DMS114 treated with DMSO at 0.1 percent for 48 hours (cell line): ENCODE results near the gene ABCC11.

Experiments used
- DNase-seq: peaks from one replicate; lab custom pipeline; 2025; ENCODE audit not compliant: unreplicated experiment; lab: John Stamatoyannopoulos, UW

The ABCC11 gene

DNA sequence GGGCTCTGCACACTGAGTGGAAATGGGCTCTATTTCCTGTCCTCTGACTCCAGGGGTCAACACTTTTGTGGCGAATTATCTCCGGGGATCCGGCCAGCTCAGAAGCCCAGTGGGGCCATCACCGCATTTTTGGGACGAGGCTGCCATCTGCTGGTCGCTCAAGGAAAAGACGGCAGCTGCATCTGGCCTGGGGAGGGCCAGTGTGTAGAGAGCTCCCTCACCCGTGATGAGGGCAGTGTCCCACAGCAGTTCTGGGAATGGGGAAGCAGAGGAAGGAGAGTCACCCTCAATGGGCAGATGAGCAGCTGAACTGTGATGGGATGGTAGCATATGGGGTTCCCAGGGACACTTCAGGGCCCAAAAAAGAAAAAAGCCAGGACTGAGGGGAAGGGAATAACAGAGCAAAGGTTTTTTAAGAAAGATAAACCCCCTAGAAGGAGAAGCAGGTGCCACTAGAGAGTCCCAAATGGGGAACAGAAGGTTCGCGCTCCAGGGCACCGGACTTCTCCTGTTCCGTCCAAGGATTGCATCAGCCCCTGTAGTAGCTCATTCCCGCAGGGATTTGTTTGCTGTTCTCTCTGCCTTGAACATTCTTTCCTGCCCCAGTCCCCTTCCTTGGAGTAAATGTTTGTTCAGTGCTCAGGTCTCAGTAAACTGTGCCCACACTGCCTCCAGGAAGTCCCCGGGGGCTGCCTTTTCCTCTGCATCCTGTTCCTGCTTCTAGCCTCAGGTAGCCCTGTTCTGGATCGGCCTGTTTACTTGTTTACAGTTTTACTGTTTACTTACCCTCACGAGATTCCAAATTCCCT, 82.2 kb downstream of the ABCC11 start:
- DNase-seq: peak; percentile 45

DNA sequence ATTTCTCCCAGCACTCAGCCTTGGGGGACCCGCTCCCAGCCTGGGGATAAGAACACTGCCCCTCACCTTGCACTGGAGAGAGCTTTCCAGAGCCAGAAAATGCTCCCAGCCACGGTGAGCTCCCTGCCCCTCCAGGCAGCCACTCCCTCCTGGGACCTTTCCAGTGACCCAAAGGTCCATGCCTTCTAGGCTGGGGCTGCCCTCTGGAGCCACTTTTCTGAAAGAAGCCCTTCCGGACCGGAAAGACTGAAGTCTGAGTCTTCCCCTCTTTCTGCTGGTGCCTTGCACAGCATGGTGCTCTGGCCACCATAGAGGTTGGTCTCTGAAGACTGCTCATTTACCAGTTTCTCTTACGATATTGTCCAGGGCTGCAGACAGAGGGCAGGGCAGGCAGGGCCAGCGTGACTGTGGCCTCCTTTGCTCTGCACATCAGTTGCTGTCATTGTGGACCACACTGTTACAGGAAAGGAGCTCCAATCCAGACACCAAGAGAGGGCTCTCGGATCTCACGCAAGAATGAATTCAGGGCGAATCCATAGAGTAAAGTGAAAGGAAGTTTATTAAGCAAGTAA, 84.4 kb downstream of the ABCC11 start:
- no peak for DNase-seq

DNA sequence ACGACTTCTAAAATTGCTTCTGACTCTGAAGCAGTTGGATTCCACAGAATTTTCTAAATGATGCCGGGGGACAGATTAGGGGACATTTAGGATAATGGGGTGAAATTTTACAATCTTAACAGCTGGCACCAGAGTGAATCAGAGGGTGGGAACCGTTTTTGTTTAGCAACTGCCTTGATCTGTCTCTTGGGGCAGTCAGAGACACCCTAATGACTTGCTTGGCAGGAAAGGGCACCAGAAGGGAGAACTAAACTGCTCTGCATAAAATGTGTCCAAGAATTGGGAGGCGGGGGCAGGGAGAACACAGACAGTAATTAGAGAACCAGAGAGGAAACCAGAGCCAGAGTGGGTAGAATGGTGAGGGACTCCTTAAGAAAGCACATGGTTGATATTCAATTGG, 85.4 kb downstream of the ABCC11 start:
- DNase-seq: no peak

DNA sequence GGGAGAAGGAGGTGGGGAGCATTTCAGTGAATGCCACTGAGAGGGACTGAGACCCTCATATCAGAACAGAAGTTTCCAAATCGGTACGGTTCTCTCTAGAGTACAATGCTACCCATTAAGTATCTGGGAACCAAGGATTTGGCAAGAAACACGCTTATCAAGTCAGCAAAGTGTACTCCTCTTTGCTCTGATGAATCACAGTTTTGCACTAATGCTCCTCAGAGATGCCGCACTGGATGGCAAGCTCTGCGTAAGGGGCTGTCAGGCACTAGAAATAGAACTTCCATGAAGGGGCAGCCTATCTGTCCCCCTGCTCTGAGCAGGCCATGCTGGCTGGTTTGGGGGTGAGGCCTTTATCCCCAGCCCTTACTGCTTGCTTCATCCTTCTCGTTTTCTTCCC, 86.8 kb downstream of the ABCC11 start:
- DNase-seq: no peak

DNA sequence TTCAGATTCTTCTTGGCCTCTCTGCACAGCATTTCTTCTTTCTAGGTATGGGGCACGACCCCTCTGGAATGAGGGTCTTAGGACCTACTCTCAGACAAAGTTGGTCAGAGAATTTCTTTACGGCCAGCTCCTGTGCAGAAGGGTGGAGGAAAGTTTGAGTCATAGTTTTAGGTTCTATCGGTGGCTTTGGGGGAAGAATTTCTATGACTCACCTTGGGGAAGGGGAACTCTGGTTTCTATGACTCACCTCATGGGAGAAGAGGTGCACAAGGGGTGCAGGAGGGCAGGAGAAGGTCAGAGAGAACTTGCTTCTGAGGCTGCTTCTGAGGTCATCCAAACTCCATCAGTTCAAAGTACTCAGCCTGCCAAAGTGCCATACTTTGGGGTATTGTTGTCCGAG, 89.0 kb downstream of the ABCC11 start:
- no peak for DNase-seq

DNA sequence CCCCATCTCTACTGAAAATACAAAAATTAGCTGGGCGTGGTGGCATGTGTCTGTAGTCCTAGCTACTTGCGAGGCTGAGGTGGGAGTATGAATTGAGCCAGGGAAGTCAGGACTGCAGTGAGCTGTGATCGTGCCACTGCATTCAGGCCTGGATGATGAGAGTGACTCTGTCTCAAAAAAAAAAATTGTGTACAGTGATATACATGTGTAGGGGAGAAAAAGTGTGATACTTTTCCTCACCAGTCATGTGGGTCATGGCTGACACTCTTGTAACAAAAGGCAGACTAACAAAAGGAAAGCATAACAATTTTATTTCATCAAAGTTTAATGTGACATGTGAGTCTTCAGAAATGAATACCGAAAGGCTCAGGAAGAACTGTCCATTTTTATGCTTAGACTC, 89.5 kb downstream of the ABCC11 start:
- DNase-seq: no peak

DNA sequence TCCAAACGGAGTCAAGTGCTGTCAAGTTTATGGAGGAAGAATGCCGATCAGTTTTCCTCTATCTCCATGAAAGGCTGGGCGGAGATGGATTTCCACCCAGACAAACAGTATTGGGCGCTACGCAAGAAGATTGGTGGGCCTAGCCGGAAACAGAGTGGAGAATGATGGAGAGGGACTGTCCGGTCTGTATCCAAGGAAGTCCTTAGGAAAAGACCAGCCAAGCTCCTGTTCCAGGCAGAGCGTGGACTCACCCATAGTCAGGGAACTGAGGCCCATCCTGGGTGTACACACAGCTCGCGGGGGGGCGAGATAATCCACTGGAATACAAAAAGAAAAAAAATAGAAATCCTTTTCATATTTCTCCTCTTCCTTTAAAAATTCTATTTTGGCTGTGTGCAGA, 90.0 kb downstream of the ABCC11 start:
- DNase-seq: no peak

DNA sequence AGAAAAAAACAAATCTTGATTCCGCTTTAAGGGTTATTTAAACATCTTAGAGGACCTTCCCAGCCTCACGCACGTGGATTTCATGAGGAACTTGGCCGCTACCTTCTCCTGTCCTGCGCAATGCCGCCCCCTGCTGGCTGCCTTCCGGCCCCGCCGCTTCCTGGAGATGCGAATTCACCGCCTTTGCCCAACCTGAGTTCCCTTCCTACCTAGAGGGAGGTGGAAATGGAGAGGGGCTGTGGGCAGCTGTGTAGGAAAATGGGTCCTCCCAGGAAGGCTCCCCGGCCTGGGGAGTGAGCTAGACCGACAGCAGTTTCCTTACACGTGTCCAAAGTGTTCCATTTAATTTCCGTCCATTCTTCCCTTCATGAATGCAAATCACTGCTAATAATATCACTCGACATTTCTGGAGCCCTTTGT, 90.5 kb downstream of the ABCC11 start:
- peak; percentile 33 for DNase-seq

DNA sequence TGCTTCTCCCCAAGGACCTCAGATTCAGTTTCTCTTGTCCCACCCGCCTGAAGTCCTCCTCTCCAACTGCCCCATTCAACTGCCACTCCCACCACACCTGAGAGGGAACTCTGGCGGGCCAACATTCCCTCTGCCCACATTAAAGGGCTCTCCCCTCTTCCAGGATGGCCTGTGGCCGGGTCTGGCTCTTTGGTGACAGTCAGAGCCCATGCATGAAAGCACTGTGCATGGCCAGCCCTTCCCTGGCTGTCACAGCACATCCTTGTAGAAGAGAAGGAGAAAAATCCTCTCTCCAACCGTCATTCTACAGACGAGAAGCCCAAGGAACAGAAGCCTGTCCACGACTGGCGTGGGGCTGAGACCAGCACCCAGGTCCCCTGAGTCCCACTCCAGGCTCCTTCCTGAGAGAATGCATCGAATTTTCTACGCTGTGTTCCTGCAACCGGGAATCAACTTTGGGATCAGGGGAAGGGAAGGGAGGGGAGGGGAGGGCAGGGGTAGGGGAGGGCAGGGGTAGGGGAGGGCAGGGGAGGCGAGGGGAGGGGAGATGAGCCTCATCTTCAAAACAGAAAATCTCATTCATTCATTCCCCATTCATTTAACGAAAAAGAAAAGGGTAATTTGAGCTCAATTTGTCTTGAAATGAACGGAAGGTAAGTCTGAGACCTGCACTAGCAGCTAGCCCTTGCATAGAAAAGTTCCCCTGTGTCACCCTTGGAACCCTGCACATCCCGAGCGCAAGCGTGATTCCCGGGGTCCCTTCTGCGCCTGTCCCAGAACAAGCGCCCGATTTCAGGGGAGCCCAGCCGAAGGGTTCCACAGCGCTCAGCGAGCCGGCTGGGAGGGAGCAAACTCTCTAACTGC, 91.2 kb downstream of the ABCC11 start, which contains the start of gene ABCC12:
ABCC12 (minus strand) TSS at position 68 of the 864 bp plus-strand sequence. CDS start 9,569 bp downstream, outside the sequence.
- DNase-seq: no peak

DNA sequence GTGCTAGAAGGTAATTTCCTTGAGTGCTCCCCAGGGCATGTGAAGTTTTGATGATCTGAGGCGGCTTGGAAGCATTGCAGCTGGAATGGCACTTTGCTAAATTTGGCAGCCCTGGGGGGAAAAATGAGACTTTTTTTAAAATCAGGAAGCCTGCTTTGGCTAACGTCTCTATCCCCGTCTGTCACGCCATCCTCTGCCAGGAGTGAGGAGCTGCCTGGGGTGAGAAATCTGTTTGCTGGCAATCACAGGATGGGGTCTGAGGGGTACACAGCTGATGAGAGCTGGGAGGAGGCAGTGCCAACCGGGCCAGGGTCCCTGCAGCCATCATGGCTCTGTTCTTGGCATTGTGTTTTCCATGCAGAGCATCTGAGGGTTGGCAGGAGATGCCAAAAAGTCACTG, 93.6 kb downstream of the ABCC11 start:
- DNase-seq: no peak

DNA sequence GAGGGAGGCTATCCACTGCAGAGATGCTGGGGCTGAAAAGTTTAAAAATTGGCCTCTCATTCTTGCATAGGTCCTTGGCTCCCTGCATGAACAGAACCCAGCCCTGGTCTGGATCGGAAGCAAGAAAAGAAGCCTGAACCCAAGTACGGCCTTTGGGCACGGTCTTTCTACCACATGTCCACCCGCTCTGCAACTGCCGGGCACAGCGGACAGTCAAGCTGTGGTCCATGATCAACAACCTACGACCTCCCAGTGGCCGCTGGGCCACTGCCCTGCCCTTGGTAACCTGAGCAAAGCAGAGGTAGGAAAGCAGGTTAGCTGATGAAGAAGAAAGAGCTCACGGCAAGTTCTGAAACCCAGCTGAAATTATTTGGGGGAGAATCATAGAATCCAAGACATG, 95.1 kb downstream of the ABCC11 start:
- DNase-seq: no peak

DNA sequence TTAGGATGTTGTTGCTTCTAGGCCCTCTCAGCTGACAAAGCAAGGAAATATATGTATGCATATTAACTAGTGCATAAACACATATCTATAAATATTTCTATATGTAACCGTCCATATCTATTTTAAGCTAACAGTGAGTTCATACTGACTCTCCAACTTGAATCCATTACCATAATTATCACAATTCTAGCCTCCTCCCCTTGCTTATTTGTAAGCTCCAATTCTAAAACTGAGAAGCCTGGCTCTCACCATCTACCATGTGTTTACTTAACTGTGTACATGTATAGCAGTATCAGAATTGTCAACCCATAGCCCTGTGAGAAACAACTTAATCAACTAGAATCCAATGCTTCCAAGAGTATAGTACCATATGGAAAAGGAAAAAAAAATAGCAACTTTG, 96.6 kb downstream of the ABCC11 start:
- no peak for DNase-seq

DNA sequence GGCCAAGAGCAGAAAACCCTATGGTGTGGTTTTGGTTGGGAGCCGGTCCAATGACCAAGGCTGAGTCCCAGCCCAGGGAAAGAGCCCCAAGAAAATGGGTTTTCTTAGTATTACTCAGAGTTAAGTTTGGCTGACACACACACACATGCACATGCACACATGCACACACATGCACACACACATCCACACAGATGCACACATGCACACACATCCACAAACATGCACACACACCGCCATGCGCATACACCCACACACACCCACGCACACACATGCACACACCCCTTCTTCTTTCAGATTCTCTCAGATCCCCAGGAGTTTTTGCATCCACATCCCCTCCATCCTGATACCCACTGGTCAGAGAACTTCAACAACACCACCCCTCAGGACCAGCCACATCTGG, 100.6 kb downstream of the ABCC11 start:
- no peak for DNase-seq

DNA sequence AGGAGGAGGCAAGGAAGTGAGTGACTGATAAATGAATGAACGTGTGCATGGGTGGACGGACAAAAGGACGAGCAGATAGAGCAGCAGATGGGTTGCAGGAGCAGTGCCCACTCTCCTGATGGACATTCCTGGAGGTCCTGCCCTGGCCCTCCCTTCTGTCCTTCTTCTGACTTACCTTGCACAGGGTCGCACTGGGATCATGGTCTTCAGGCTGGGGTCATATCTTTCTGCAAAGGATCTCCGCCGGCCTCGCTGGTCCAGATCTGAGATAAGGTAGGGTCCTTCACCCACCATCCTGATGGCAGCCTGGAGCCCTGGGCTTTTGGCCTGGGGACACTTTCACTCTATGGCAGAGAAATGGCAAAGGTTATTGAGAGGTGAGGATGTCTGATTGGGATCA, 101.2 kb downstream of the ABCC11 start:
- no peak for DNase-seq

DNA sequence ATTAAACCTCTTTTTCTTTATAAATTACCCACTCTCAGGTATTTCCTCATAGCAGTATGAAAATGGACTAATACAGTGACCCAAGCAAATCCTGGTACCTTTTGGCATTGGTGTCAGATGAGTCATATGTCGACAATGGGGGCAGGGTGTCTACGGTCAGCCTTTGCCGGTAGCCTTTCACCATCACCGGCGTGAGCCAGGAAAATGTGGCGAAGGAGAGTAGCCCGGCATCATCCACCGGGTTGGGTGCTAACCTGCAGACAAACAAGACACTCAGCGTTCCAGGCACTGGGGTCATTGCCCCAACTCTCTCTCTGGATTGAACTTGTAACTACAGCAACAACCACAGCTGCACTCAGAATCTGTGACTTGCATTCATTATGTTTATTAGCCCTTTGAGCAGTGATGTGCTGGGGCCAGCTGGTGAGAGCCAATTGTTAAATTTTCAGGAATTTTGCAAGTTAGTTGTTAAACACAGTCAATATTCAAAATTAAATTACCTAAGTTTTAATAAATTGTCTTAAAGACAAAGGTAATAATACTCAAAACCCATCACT, 103.4 kb downstream of the ABCC11 start:
- no peak for DNase-seq

DNA sequence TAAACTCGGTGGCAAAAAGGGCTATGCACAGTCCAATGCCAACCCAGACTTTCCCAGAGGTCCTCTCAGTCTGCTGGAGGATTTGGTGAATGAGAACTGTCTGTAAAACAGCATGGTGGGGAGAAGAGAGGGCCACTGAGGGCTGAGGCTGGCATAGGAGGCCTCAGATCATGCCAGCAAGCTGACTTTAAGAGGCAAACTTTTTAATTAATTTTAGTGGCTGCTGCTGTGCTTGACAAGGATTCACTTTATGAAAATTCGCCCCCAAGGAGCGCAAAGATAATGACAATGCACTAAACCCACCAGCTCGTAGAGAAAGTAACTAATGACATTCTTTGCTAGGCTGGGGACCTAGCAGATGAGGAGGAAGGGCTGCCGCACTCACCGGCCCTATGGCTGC, 106.5 kb downstream of the ABCC11 start:
- no peak for DNase-seq

DNA sequence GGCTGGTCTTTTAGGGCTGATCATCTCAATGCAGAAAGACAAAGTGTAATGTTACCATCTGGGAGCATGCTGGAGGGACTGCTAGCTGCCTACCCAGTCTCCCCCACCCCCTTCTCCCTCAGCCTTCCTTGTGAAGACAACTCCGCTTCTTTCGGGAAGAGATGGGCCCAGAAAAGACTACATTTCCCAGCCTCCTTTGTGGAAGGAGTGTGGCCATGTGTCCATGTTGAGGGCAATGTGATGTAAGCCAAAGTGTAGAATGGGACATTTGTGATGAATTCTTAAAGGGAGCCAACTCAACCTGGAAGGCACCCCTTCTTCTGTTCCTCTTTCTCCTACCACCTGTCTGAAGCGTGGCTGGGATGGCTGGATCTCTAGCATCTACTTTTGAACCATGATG, 107.8 kb downstream of the ABCC11 start:
- DNase-seq: no peak

DNA sequence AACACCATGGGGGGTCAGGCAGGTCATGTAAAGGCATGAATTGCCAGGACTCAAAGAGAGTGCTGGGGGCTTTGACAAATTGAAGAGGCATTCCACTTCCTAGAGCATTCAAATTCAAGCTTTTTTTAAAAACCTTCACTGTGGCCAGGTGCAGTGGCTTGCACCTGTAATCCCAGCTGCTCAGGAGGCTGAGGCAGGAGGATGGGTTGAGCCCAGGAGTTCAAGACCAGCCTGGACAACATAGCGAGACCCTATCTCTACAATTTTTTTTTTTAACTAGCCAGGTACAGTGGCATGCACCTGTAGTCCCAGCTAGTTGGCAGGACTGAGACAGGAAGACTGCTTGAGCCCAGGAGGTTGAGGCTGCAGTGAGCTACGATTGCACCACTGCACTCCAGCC, 108.8 kb downstream of the ABCC11 start:
- DNase-seq: no peak

DNA sequence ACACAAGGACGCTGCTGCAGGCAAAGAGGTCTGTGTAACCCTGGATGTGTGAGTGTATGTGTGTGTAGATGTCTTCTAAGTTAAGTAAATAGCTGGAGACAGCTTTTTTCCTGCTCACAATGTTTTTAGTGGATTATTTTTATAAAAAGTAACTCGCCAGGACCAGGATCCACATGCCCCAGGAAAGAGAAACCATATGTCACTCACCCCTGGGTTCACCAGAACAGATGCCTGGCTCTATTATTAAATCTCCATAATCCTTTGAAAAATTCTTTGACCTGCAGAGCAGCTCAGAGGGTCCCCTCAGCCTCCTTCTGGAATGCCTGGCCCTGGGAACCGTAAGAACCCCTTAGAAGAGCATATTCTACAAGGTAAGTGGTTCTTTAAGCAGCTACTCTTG, 109.5 kb downstream of the ABCC11 start:
- no peak for DNase-seq

DNA sequence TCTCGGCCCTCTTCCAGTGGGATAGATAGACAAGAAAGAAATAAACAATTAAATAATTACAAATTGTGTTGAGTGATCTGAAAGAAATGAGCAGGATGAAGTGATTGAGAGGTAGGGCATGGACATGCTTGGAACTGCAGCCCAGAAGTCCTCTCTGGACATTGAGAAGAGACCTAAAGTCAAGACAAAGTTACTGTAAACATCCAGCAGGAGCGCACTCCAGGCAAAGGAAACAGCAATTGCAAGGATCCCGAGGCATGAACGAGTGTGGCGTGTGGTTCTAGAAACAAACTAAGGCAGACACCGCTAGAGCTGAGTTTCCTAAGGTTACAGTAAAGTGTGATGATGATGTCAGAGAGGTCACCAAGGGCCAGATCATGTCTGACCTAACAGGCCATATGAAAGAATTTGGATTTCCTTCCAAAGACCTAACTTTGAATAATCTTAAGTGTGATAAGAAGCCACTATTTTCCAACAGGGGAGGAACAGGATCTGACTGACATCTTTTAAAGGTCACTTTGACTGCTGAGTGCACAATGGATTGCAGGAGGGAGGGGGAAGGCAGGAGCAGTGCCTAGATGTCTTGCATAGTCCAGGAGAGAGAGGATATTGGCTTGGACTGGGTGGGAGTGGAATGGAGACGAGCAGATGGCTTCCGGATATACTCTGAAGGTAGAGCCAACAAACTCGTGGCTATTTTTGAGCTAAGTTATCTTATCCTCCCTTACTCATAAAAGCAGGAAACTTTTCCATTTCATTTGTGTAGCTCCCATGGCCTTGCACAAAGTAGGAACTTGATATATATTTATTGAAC, 110.6 kb downstream of the ABCC11 start:
- DNase-seq: no peak
